HG02588 (cell line): ENCODE data around the gene ROMO1.

Experiments
- ATAC-seq: cut with Tn5 transposase; IDR thresholded peaks from one replicate; pipeline ENCODE4 v1.9.1; 2021; ENCODE audit warnings: mild to moderate bottlenecking, moderate library complexity; ENCODE audit not compliant: unreplicated experiment

ROMO1 gene

DNA sequence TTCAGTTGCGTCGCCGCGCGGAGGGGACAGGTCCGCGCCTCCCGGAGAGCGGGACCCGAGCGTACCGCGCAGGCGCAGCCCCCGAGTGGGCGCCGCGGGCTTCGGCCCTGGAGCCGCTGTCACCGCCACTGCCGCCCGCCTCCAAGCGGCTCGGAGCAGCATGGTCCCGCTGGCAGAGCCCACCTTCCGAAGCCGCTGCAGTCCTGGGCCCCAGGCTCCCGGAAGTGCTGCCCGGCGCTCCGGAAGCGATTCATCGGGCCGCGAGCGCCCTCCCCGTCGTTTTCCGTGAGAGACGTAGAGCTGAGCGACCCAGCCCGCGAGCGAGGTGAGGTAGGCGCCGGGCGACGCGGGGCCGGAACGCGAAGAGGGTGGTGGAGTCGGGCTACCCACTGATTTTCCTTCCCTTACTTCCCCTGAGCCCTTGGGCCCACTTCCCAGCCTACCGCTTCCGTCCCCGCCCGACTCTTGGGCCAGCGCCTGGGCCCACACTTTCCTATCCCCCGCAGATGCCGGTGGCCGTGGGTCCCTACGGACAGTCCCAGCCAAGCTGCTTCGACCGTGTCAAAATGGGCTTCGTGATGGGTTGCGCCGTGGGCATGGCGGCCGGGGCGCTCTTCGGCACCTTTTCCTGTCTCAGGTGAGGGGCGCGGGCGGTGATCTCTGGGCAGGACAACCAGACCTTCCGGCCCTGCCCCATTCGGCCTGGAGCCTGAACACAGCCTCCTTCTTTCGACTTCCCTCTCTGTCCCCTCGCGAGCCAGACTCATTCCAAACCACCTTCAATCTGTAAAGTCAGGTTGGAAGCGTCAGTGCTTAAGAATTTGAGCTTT is at the start of gene ROMO1, which contains the start of gene NFS1:
Gene ROMO1 (plus strand): TSS at position 279 of the 830 bp plus-strand sequence. CDS start 228 bp downstream, at position 507.
Gene NFS1 (minus strand): TSS at position 226 of the 830 bp plus-strand sequence. CDS start 64 bp downstream, at position 162.
- peak; percentile 79 for ATAC-seq

DNA sequence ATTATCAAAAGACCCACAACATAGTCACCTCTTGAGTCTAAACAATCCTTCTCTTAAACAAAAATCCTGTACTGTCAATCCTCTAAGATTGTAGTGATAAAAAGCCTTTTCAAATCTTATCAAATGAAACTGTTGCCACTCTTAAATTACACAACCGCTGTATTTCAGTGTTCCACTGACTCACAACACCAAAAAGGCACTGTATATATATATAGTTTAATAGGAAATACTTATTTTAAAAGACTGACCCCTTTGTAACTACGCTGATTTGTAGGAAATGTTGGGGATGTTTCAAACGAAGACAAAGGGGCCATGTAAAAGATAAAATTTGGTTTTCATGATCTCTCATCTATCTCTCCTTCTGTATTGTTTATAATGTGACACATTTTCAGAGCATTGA is 48.6 kb upstream of the ROMO1 start:
- ATAC-seq, result no peak

DNA sequence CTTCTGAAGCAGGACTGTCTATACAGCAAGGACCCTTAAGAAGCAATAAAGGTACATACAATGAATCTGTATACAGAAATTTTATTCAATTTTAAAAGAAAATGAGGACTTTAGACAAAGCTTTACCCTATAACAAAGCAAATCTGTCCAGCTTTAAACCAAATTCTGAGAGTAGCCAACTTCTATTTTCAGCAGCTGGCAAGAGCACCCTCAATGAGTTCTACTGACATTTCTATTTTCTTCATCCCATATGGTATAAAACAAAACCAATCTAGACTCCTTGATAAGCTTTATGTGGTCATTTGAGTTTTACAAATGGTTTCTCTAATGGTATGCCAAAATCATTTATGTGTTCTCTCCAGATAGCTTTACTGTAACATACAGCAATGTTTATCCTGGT is 47.2 kb upstream of the ROMO1 start:
- no peak for ATAC-seq

DNA sequence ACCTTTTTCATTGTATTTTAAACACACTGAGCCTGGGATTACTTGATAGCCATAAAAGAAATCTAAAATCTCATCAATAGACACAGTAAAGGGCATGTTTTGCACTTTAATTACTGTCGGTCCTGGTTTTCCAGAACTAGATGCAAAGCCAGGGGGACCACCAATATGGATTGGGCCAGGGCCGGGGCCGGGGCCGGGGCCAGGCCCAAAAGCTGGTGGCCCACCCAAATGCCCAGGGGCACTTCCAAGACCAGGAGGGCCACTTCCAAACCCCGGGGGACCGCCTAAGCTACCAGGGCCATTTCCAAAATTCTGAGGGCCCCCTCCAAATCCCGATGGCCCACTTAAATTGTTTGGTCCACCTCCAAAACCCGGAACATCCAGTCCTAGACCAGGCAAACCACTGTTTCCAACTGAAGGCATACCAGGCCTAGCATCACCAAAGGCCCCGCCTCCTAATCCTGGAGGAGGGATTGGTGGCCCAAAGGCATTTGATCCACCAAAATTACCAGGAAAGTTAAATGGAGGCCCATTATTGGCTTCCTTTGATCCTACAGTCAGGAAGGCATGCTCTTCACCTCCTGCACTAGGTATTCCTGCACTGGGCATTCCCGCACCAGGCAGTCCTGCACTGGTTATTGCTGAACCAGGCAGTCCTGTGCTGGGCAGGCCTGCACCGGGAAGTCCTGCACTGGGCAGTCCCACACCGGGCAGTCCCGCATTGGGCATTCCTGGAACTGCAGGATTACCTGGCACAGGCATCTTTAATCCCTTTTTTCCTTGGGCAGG is 46.4 kb upstream of the ROMO1 start:
- ATAC-seq, result no peak

DNA sequence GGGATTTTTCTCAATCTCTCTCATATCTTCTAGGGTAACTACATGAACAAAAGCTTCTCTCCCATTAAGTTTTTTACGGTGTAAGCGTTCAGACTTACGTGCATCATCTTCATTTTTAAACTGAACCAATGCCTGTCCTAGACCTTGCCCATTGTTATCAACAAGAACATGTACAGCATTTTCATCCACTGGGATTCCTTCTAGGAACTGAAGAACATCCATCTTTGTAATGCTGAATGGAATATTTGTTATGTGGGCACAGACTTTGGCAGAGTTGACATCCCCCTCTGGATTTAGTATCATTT is 45.8 kb upstream of the ROMO1 start:
- ATAC-seq, result no peak

- no peak for ATAC-seq
Measured at GRCh38 chr20:35653893-35654292, 45.3 kb upstream of the ROMO1 start.

DNA sequence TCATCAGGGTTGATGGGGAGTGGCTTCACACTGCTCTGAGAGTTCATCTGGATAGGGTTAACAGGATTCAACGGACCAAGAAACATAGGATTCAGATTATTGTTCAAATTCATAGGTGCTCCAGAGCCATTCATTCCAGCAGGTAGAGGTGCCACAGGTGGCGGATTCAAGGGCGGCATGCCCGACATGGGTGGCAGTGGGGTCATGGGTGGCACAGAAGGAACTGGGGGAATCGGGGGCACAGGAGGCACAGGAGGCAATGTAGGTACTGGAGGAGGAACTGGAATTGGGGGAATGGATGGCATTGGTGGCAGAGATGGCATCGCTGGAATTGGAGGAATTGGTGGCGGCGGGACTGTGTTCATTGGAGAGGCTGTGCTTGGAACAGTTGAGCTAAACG is 44.8 kb upstream of the ROMO1 start:
- no peak for ATAC-seq

DNA sequence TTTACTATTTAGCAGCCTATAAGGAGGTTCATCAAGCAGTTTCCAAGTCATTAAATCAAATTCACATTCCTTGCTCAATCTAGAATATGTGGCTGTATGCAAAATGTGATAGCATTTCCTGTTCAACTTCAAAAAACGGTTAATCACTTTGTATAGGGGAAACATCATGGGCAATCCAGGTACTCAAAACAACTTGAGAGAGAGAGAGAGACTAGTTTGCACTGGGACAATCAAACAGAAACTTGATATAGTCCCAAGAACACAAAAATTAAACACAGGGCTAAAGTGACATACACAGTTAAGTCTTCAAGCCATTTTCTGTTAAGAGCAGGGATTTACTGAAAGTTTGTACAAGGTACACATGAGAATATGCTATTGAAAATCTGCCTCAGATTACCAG is 41.9 kb upstream of the ROMO1 start:
- ATAC-seq, result no peak

- no peak for ATAC-seq
Measured at GRCh38 chr20:35660122-35660937, 38.9 kb upstream of the ROMO1 start.

GRCh38 chr20:35661053-35661452 is 38.2 kb upstream of the ROMO1 start:
- ATAC-seq, result no peak

GRCh38 chr20:35661908-35662307 is 37.3 kb upstream of the ROMO1 start:
- ATAC-seq, result no peak

- no peak for ATAC-seq
Measured at GRCh38 chr20:35662551-35662950, 36.7 kb upstream of the ROMO1 start.

DNA sequence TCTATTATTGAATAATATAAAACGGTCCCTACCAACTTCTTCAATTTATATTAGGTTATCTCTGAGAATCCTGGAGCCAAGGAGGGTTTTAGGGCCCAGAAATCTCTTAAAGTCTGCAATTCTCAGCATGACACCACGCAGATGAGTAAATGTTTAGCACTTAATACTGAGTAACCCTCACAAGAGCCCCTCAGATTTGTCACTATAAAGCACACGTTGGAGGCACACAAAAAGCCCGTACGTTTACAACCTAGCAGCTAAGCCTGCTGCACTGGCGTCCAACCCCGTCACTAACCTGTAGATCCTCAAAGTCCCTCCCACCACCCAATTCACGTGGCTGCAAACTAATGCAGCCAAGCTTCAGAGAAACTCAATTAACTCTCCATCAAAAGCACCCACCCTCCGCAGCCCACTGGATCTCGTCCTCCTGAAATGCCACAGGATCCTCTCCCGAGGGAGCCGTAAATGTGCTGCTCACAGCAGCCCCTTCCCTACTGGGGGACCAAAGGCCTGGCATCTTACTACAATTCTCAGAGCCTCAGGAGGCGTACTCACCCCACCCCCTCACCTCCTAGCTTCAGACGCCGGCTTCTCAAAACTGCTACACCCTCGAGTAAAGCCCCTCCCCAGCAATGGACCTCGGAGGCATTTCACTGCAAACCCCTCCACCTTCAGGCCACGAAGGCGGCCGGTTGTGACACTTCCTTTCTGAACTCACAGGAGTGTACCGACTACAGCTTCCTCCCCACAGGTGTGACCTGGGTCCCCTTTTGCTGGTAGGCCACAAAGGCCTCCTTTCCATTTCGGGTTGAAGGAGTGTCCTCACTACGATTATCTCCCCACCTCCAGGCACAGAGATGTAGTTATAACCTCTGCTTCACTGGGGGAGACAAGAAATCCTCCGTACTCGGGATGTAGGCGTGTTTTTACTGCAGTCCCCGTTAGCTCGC is 35.4 kb upstream of the ROMO1 start:
- peak; percentile 30 for ATAC-seq

GRCh38 chr20:35664466-35665206 is 34.6 kb upstream of the ROMO1 start, which contains the start of the genes CPNE1 and RBM12:
TSS of gene CPNE1 (minus strand) at chr20:35664900. CDS start at chr20:35632923, 31,977 bp downstream.
TSS of gene RBM12 (minus strand) at chr20:35664900. CDS start at chr20:35655322, 9,578 bp downstream.
- peak; percentile 66 for ATAC-seq

GRCh38 chr20:35665949-35666288 is 33.3 kb upstream of the ROMO1 start:
- ATAC-seq, result no peak

GRCh38 chr20:35669221-35669620 is 30.0 kb upstream of the ROMO1 start:
- ATAC-seq, result no peak

- ATAC-seq, result no peak
Measured at GRCh38 chr20:35669681-35670080, 29.5 kb upstream of the ROMO1 start.

- no peak for ATAC-seq
Measured at GRCh38 chr20:35673884-35674283, 25.3 kb upstream of the ROMO1 start.

DNA sequence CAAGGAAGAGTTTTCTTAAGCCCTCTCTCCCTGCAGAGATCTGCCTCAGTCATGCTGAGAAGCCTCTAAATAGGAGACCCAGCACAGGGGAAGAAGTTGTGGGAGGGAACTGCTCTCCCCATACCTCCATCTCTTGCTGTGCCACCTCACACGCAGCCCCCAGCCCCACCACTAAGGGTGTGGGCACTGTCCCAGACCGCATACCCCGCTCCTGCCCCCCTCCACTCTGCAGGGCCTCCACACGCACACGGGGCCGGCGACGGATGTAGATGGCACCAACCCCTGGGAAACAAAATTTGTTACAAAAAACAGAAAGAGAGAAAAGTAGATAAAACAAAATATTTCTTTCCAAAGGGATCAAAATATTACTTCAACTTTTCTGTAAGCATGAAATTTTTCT is 24.3 kb upstream of the ROMO1 start:
- no peak for ATAC-seq
